ENCODE results near the gene SLC16A8. TPM values are rescaled to one million over a fixed set of nuclear protein-coding genes. Genes with fewer than 3 reads are reported as not detected.

Gene SLC16A8, protein sequence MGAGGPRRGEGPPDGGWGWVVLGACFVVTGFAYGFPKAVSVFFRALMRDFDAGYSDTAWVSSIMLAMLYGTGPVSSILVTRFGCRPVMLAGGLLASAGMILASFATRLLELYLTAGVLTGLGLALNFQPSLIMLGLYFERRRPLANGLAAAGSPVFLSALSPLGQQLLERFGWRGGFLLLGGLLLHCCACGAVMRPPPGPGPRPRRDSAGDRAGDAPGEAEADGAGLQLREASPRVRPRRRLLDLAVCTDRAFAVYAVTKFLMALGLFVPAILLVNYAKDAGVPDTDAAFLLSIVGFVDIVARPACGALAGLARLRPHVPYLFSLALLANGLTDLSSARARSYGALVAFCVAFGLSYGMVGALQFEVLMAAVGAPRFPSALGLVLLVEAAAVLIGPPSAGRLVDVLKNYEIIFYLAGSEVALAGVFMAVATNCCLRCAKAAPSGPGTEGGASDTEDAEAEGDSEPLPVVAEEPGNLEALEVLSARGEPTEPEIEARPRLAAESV
- not detected in 5 replicates for total RNA-seq (2022; extraction: Qiagen RNA extraction)

DNA sequence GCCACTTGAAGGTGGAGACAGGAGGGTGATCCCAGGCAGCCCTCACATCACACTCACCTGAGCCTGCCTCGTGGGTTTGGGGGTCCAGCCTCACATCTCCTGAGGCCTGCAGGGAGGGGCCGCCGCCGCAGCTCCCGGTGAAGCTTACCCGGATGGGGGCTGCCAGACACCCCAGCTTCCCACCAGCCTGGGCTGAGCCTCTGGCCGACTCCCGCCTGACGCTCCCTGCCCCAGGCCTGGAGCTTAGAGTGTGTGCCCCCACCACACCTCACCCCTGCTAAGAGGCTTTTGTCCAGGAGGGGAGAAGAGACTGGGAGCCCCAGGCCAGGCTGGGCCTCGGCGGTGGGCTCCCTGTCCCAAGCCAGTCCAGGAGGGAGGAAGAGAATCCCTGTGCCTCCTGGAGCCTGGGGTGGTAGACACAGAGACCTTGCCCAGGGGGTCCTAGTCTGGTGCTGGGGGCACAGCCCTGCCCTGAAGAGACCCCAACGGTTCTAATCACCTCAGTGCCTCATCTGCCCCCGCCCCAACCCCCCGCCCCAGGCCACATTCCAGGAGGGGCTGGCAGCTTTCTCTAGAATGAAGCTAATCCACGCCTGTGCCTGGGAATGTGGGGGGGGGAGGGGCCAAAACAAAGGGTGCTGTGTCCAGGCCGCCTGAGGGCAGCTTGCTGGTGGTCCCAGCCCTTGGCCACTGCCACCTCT lies at the start of gene SLC16A8:
SLC16A8 (minus strand) TSS at position 254 of the 701 bp plus-strand sequence. CDS start 1,311 bp downstream, outside the sequence.

DNA sequence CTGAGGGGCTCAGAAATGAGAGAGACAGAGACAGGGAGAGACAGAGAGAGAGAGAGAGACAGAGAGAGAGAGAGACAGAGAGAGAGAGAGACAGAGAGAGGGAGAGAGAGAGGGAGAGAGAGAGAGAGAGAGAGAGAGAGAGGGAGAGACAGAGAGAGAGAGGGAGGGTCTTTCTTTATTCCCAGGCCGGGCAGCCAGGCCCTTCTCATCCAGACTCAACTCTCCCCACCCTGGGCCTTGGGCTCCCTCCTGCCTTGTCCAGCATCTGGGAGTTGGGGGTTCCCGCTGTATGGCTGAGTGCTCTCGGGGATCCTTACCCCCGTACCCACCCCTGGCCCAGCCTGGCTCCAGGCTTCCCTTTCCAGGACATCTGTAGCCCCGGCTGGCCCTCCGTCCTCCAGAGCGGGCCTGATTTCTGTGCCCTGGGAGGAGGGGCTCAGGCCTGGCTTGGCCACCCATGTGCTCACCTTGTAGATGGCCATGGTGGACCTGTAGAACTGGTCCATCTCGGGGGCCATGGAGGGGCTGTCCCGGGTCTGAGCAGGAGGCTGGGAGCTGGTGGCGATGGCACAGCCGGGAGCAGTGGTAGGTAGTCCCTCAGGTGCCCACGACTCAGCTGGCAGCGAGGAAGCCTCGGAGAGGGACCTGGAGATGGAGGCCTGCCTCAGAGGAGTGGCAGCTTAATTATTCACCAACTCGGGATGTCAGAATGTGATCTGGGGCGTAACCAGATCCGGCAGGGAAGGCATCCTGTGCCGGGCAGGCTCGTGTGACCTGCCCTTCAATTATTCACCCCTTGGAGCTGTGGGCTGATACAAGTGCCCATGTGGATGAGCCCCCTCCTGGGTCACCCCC lies 26.3 kb upstream of the SLC16A8 start, which contains the start of gene BAIAP2L2:
BAIAP2L2 (minus strand) TSS at position 677 of the 855 bp plus-strand sequence; CDS start at position 518, 159 bp downstream.

DNA sequence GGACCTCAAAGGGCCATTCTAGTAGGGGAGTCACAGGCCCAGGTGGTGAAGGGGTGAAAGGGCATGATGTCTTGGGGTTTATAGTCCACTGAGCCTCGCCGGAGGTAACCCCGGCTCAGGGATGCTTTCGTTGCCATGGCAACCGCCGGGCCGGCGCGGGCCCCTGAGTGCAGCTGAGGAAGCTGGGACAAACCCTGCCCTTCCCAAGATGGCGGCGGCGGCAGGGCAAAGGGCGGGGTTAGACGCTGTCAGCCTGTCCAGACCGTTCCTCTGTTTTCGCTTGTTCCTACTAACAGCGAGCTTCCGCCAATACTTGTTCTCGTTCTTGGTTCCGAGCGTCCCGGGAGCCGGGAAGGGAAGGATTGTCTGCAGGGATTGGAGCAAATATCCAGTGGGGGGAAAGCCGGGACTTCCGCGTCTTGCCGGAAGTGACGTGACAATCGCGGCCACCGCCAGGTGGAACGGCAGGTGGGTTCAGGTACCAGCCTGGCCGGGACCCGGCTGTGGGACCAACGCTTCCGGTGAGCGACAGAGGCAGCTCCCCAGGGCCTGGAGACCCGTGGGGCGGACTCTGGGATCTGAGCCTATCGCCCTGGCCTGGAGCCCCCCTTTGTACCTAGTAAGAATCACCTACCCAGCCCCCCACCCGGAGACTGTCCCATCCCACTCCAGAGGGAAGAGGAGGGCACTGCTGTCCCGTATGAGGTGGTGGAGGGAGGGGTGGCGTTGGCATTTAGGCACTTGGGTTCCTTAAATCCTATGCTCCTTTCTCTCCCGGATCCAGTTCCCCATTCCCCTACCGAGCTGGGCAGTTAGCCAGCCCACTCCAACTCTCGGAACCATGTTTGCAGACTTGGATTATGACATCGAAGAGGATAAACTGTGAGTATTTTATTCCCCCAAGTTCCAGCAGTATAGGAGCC lies 26.8 kb downstream of the SLC16A8 start, which contains the start of gene PICK1:
PICK1 (plus strand) TSS at position 436 of the 923 bp plus-strand sequence; CDS start at position 842, 406 bp downstream.

Other genes with a start within 250 kb of the SLC16A8 start
- 18.1 to 25.4 TPM (median 21.6 TPM) in 5 replicates for gene ANKRD54, start 239.8 kb downstream of the SLC16A8 start, total RNA-seq (2022; extraction: Qiagen RNA extraction)
- gene EIF3L, start 234.8 kb downstream of the SLC16A8 start, total RNA-seq (2022; extraction: Qiagen RNA extraction), result 264 to 287 TPM (median 275 TPM) in 5 replicates
- gene MICALL1, start 177.9 kb downstream of the SLC16A8 start, total RNA-seq (2022; extraction: Qiagen RNA extraction), result 16.7 to 20.2 TPM (median 18.6 TPM) in 5 replicates
- 0.13 to 0.30 TPM (median 0.26 TPM) in 5 replicates for gene C22orf23, start 130.6 kb downstream of the SLC16A8 start, total RNA-seq (2022; extraction: Qiagen RNA extraction)
- gene POLR2F, start 130.5 kb downstream of the SLC16A8 start, total RNA-seq (2022; extraction: Qiagen RNA extraction), result 118 to 139 TPM (median 126 TPM) in 5 replicates
- gene SOX10, start 99.6 kb downstream of the SLC16A8 start, total RNA-seq (2022; extraction: Qiagen RNA extraction), result not detected in 5 replicates
- 10.6 to 12.2 TPM (median 11.9 TPM) in 5 replicates for gene PICK1, start 26.8 kb downstream of the SLC16A8 start, total RNA-seq (2022; extraction: Qiagen RNA extraction)
- gene BAIAP2L2, start 26.5 kb upstream of the SLC16A8 start, total RNA-seq (2022; extraction: Qiagen RNA extraction), result 4.7 to 7.8 TPM (median 6.8 TPM) in 5 replicates
- 2.8 to 4.8 TPM (median 3.9 TPM) in 5 replicates for gene PLA2G6, start 97.6 kb upstream of the SLC16A8 start, total RNA-seq (2022; extraction: Qiagen RNA extraction)
- 17.5 to 28.0 TPM (median 20.9 TPM) in 5 replicates for gene MAFF, start 117.8 kb upstream of the SLC16A8 start, total RNA-seq (2022; extraction: Qiagen RNA extraction)
- 39.0 to 53.3 TPM (median 52.6 TPM) in 5 replicates for gene TMEM184B, start 188.8 kb upstream of the SLC16A8 start, total RNA-seq (2022; extraction: Qiagen RNA extraction)
- 87.7 to 107 TPM (median 103 TPM) in 5 replicates for gene CSNK1E, start 233.2 kb upstream of the SLC16A8 start, total RNA-seq (2022; extraction: Qiagen RNA extraction)

Data from A549 treated with Mapracorat at 1 μM for 4 hours (cell line).